Type B pancreatic cell (in vitro differentiated cells): Measurements from ENCODE around the gene C5orf22. TPM values are rescaled to one million over a fixed set of nuclear protein-coding genes. Genes with fewer than 3 reads are reported as not detected.
"Not testable (repeated sequence)": the region's sequence is repeated elsewhere in the genome, so short reads cannot be mapped to it uniquely, and the experiment has no call there.

Experiments used
- DNase-seq: peaks from one replicate; pipeline ENCODE4 v3.0.0; 2021; ENCODE audit warnings: mixed read lengths; ENCODE audit not compliant: unreplicated experiment; ENCODE audit errors: extremely low spot score
- H3K27ac Mint-ChIP-seq: 2 replicates; pipeline ENCODE4 v1.8.0; 2021; ENCODE audit warnings: mild to moderate bottlenecking, mixed read lengths
- H3K27me3 Mint-ChIP-seq: 2 replicates; pipeline ENCODE4 v1.8.0; 2021; ENCODE audit warnings: mixed read lengths
- H3K36me3 Mint-ChIP-seq: 2 replicates; pipeline ENCODE4 v1.8.0; 2021; ENCODE audit warnings: mixed read lengths
- H3K4me1 Mint-ChIP-seq: one replicate; pipeline ENCODE4 v1.8.0; 2021; ENCODE audit warnings: mixed read lengths; ENCODE audit not compliant: unreplicated experiment
- H3K4me3 Mint-ChIP-seq: 2 replicates; pipeline ENCODE4 v1.8.0; 2021; ENCODE audit warnings: mild to moderate bottlenecking, mixed read lengths
- H3K9me3 Mint-ChIP-seq: 2 replicates; pipeline ENCODE4 v1.8.0; 2021; ENCODE audit warnings: mixed read lengths
- total RNA-seq: library from RNA; stranded (reverse); gene quantifications from 2 replicates; pipeline ENCODE4 v1.2.1, GENCODE V29; 2021; ENCODE audit warnings: low replicate concordance
- TF ChIP-seq, protein P1 (sequence below): fragments of 200-600 bp; sonication (generic); conservative IDR thresholded peaks from 2 replicates; pipeline ENCODE4 v1.5.0; 2021; ENCODE audit warnings: antibody characterized with exemption, mild to moderate bottlenecking

Gene C5orf22
- total RNA-seq, 1 donor from 2014 or later, result 28.1 TPM

DNA sequence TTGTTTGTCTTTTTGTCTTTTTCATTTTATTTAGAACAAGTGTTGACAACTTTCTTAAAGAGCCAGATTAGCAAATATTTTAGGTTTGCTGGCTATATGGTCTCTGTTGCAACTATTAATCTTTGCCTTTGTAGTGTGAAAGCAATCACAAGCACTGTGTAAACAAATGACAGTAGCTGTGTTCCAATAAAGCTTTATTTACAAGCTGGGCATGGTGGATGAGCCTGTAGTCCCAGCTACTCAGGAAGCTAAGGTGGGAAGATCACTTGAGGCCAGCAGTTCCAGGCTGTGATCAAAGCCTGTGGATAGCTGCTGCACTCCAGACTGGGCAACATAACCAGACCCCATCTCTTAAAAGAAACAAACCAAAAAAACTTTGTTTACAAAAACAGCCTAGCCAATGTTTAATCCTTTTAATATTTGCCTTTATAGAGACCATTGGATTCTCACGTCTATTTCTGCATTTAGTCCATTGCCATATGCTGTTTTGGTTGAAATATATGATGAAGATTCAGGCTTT, 2.5 kb downstream of the C5orf22 start:
- H3K36me3 Mint-ChIP-seq, result peaks cover 13% of the 10 kb centered on the region
- peaks cover 26% of the 10 kb centered on the region for H3K4me1 Mint-ChIP-seq
- no peaks in the 10 kb centered on the region for H3K27me3 Mint-ChIP-seq
- no peaks in the 10 kb centered on the region for H3K9me3 Mint-ChIP-seq
- peak overlapping the region; percentile 51 for H3K4me3 Mint-ChIP-seq
- TF ChIP-seq, protein P1, sequence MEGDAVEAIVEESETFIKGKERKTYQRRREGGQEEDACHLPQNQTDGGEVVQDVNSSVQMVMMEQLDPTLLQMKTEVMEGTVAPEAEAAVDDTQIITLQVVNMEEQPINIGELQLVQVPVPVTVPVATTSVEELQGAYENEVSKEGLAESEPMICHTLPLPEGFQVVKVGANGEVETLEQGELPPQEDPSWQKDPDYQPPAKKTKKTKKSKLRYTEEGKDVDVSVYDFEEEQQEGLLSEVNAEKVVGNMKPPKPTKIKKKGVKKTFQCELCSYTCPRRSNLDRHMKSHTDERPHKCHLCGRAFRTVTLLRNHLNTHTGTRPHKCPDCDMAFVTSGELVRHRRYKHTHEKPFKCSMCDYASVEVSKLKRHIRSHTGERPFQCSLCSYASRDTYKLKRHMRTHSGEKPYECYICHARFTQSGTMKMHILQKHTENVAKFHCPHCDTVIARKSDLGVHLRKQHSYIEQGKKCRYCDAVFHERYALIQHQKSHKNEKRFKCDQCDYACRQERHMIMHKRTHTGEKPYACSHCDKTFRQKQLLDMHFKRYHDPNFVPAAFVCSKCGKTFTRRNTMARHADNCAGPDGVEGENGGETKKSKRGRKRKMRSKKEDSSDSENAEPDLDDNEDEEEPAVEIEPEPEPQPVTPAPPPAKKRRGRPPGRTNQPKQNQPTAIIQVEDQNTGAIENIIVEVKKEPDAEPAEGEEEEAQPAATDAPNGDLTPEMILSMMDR, result no peak
- DNase-seq, result no peak
- H3K27ac Mint-ChIP-seq, result no peak overlapping the region

GRCh38 chr5:31536873-31537272, 4.8 kb downstream of the C5orf22 start:
- no peak overlapping the region for H3K27ac Mint-ChIP-seq
- H3K4me1 Mint-ChIP-seq, result peaks cover 13% of the 10 kb centered on the region
- H3K9me3 Mint-ChIP-seq, result no peaks in the 10 kb centered on the region
- no peaks in the 10 kb centered on the region for H3K27me3 Mint-ChIP-seq
- H3K4me3 Mint-ChIP-seq, result no peak overlapping the region
- H3K36me3 Mint-ChIP-seq, result peaks cover 17% of the 10 kb centered on the region
- TF ChIP-seq, protein P1, result no peak
- DNase-seq, result no peak

DNA sequence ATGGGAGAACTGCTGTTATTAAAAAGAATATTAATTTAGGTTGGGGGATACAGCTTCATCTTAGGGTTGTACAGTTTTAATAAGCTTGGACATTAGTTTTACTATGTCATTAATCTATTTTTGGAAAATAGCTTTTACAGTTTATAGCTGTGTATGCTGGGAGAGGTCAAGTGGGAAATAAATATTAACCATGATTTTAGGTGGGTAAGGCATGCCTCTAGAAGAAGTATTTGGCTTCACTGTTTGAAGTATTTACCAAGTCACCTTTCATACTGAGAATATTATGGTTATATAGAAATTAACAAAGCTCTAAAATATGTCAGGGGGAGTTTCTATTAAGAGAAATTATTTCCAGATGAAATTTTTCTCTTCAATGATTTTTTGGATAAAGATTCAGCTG, 5.2 kb downstream of the C5orf22 start:
- TF ChIP-seq, protein P1, result no peak
- no peak overlapping the region for H3K27ac Mint-ChIP-seq

DNA sequence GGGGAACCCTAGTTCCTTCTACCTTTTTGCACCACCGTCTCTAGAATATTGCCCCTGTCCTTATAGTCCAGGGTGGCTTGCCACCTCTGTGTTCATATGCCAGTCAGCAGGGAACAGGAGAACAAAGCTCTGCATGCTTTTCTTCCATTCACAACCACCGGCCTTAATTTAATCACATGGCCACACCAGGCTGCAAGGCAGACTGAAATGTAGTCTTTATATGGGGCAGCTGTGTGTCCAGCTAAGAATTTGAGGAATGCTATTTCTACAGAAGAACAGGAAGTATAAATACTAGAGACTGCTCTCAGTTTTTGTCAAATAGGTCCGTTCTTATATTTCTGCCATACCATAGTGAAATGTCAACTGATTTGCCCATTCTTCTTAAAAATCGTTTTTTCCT, 5.8 kb downstream of the C5orf22 start:
- Mint-ChIP-seq H3K36me3 (peaks cover 22% of the 10 kb centered on the region), H3K27ac (no peak overlapping the region), H3K4me3 (no peak overlapping the region), H3K27me3 (no peaks in the 10 kb centered on the region), H3K9me3 (no peaks in the 10 kb centered on the region), H3K4me1 (peaks cover 13% of the 10 kb centered on the region)
- no peak for DNase-seq
- TF ChIP-seq, protein P1, result no peak

More for the DNA sequence above, 5.2 kb downstream of the C5orf22 start:
- H3K9me3 Mint-ChIP-seq, result no peaks in the 10 kb centered on the region
- no peak overlapping the region for H3K4me3 Mint-ChIP-seq
- H3K36me3 Mint-ChIP-seq, result peaks cover 17% of the 10 kb centered on the region
- H3K27me3 Mint-ChIP-seq, result no peaks in the 10 kb centered on the region
- no peak for DNase-seq
- peaks cover 13% of the 10 kb centered on the region for H3K4me1 Mint-ChIP-seq

DNA sequence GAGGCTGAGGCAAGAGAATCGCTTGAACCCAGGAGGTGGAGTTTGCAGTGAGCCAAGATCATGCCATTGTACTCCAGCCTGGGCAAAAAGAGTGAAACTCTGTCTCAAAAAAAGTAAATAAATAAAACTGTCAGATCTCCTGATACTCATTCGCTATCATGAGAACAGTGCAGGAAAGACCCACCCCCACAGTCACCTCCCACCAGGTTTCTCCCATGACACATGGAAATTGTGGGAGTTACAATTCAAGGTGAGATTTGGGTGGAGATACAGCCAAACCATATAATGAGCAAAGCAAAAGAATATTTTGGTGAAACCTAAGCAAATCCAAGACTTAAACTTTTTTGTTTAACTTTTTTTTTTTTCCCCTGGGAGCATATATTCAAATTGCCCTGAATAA, 17.0 kb downstream of the C5orf22 start:
- H3K4me3 Mint-ChIP-seq, H3K27ac Mint-ChIP-seq, H3K9me3 Mint-ChIP-seq, DNase-seq, H3K27me3 Mint-ChIP-seq, H3K4me1 Mint-ChIP-seq: not testable (repeated sequence)
- H3K36me3 Mint-ChIP-seq, result peaks cover 46% of the 10 kb centered on the region

- Mint-ChIP-seq H3K4me3 (no peak overlapping the region), H3K27me3 (no peaks in the 10 kb centered on the region), H3K36me3 (peaks cover 46% of the 10 kb centered on the region), H3K9me3 (no peaks in the 10 kb centered on the region), H3K27ac (no peak overlapping the region), H3K4me1 (no peaks in the 10 kb centered on the region)
- no peak for DNase-seq
- TF ChIP-seq, protein P1, result no peak
Observed at GRCh38 chr5:31551878-31552277, 19.8 kb downstream of the C5orf22 start.
